CD14-positive monocyte (primary cell): Measurements from ENCODE around the gene RREB1. TPM values are rescaled to one million over a fixed set of nuclear protein-coding genes. Genes with fewer than 3 reads are reported as not detected.

Experiments used
- DNase-seq, 3 donors: peaks; one replicate each; pipeline ENCODE4 v3.0.0-alpha.2; 2011 to 2022
- H2AFZ ChIP-seq: 2 replicates; pipeline ENCODE4 v1.6.0; 2012; ENCODE audit warnings: mild to moderate bottlenecking, low read depth, low read length, inconsistent platforms; ENCODE audit not compliant: insufficient read depth, poor library complexity, severe bottlenecking
- H3K27ac ChIP-seq, 2 donors: 1 replicate in 1 of 2; 2 replicates in 1 of 2; pipeline ENCODE4 v1.5.1; 2012 to 2013; ENCODE audit warnings: low read length in 2 of 2, control low read depth in 1 of 2, inconsistent platforms in 1 of 2, low read depth in 1 of 2, mild to moderate bottlenecking in 1 of 2
- H3K27me3 ChIP-seq, 2 donors: one replicate each; pipeline versions ENCODE4 v1.6.0 to v1.6.1; 2011 to 2013; ENCODE audit warnings: low read length in 2 of 2; ENCODE audit not compliant: control insufficient read depth in 2 of 2, insufficient read depth in 2 of 2
- H3K36me3 ChIP-seq, 2 donors: replicated peaks in 1 of 2; 1 replicate in 1 of 2; 2 replicates in 1 of 2; pipeline versions ENCODE4 v1.5.1 to v1.6.1; 2012 to 2013; ENCODE audit warnings: low read length in 2 of 2, control low read depth in 1 of 2, inconsistent platforms in 1 of 2, mild to moderate bottlenecking in 1 of 2; ENCODE audit not compliant: insufficient read depth in 2 of 2, control insufficient read depth in 1 of 2
- H3K4me1 ChIP-seq, 2 donors: 1 replicate in 1 of 2; 2 replicates in 1 of 2; pipeline versions ENCODE4 v1.5.1 to v1.6.1; 2012 to 2013; ENCODE audit warnings: low read length in 2 of 2, control low read depth in 1 of 2, inconsistent platforms in 1 of 2, mild to moderate bottlenecking in 1 of 2, moderate library complexity in 1 of 2; ENCODE audit not compliant: insufficient read depth in 2 of 2, control insufficient read depth in 1 of 2
- H3K4me2 ChIP-seq: replicated peaks from 2 replicates; pipeline ENCODE3; 2012; ENCODE audit warnings: low read length, moderate library complexity, mild to moderate bottlenecking; ENCODE audit not compliant: poor library complexity, severe bottlenecking; ENCODE audit errors: extremely low read depth
- H3K4me3 ChIP-seq, 3 experiments: fragments of 200-600 bp in 1 of 3; sonication (generic) in 1 of 3; replicated peaks in 1 of 3; 1 replicate in 2 of 3; 2 replicates in 1 of 3; pipeline ENCODE4 v1.5.1; 2011 to 2013; ENCODE audit warnings: low read length in 3 of 3, mild to moderate bottlenecking in 3 of 3, control low read depth in 2 of 3, low read depth in 2 of 3, inconsistent platforms in 1 of 3, moderate library complexity in 1 of 3
- H3K79me2 ChIP-seq: 2 replicates; pipeline ENCODE4 v1.6.0; 2012; ENCODE audit warnings: mild to moderate bottlenecking, control low read depth, inconsistent platforms, low read length, moderate library complexity; ENCODE audit not compliant: insufficient read depth
- H3K9ac ChIP-seq: 2 replicates; pipeline ENCODE4 v1.6.0; 2017; ENCODE audit warnings: low read length, mild to moderate bottlenecking; ENCODE audit not compliant: insufficient read depth, poor library complexity, severe bottlenecking
- H3K9me3 ChIP-seq, 2 donors: replicated peaks in 1 of 2; 1 replicate in 1 of 2; 2 replicates in 1 of 2; pipeline versions ENCODE4 v1.5.1 to v1.6.1; 2012 to 2013; ENCODE audit warnings: low read length in 2 of 2, control low read depth in 1 of 2; ENCODE audit not compliant: control insufficient read depth in 1 of 2, insufficient read depth in 1 of 2
- H4K20me1 ChIP-seq: 2 replicates; pipeline ENCODE4 v1.6.0; 2012; ENCODE audit warnings: mild to moderate bottlenecking, low read length, control low read depth, moderate library complexity; ENCODE audit not compliant: insufficient read depth
- H3K27ac Mint-ChIP-seq, 7 donors: one replicate each; pipeline ENCODE4 v1.8.0; 2020; ENCODE audit warnings: mild to moderate bottlenecking in 7 of 7, mixed read lengths in 7 of 7, moderate library complexity in 6 of 7, inconsistent platforms in 2 of 7
- H3K27me3 Mint-ChIP-seq, 3 donors: one replicate each; pipeline ENCODE4 v1.8.0; 2021 to 2022; ENCODE audit warnings: low read depth in 3 of 3, mild to moderate bottlenecking in 3 of 3, mixed read lengths in 3 of 3, moderate library complexity in 3 of 3, inconsistent platforms in 1 of 3
- H3K36me3 Mint-ChIP-seq, 2 donors: one replicate each; pipeline ENCODE4 v1.8.0; 2020; ENCODE audit warnings: mixed read lengths in 2 of 2, inconsistent platforms in 1 of 2, mild to moderate bottlenecking in 1 of 2
- H3K4me1 Mint-ChIP-seq: one replicate; pipeline ENCODE4 v1.8.0; 2020; ENCODE audit warnings: mild to moderate bottlenecking, mixed read lengths
- H3K4me3 Mint-ChIP-seq, 2 donors: one replicate each; pipeline ENCODE4 v1.8.0; 2020; ENCODE audit warnings: mild to moderate bottlenecking in 2 of 2, mixed read lengths in 2 of 2, moderate library complexity in 1 of 2
- H3K9me3 Mint-ChIP-seq, 7 donors: one replicate each; pipeline ENCODE4 v1.8.0; 2020 to 2022; ENCODE audit warnings: mixed read lengths in 7 of 7, mild to moderate bottlenecking in 6 of 7, moderate library complexity in 6 of 7, inconsistent platforms in 2 of 7
- WGBS: methylation state at CpG from one replicate; pipeline ENCODE4 v1.1.5; 2013; ENCODE audit warnings: missing lambda C conversion rate; ENCODE audit not compliant: insufficient coverage; 5-methylcytosine and 5-hydroxymethylcytosine counted together
- intact Hi-C, 2 donors: fragments of 100-400 bp; cut with micrococcal nuclease; formaldehyde crosslinking; loops; one replicate each; pipeline versions ENCODE4 v1.15.0 to v1.15.1; 2023
- polyA plus RNA-seq, 3 donors: library from polyadenylated mRNA; depleted of rRNA in 1 of 3; unstranded in 2 of 3; stranded (reverse) in 1 of 3; fragments of 300-500 nt in 2 of 3; fragments of >200 nt in 1 of 3; fragmentation: Illumina TruSeq in 2 of 3; gene quantifications; 1 replicate in 2 of 3; 2 replicates in 1 of 3; pipeline ENCODE4 v1.2.3, GENCODE V29; 2012 to 2021
- TF ChIP-seq, protein P1 (sequence below): fragments of 200-600 bp; IDR thresholded peaks from one replicate; pipeline ENCODE4 v1.8.0; 2022; ENCODE audit warnings: antibody characterized with exemption, mild to moderate bottlenecking

The RREB1 gene
- polyA plus RNA-seq, 3 donors, result 2.1 to 15.3 (median 5.6) TPM

DNA sequence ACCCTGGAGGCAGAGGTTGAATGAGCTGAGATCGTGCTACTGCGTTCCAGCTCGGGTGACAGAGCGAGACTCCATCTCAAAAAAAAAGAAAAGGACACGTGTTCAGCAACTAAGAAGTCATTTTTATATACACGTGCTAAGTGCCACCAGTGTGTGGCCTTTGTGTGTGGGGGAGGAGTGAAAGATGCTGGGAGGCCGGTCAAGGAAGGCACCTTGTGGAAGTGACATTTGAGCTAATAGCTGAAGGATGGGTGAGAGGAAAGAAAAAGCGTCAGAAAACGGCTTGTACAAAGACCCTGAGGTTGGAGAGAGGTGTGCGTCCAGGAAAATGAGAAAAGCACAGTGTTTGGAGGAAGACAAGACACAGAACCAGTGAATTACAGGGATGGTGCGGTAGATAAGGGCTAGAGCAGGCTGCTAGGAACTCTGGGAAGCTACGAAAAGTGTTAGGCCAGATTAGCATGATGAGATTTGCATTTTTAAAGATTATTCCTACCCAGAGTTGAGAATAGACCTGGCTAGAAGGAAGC, 11.6 kb downstream of the RREB1 start:
- H3K4me1 ChIP-seq, result peaks cover 8 to 23% of the 10 kb centered on the region in 2 donors
- peaks cover 42% of the 10 kb centered on the region for H3K4me1 Mint-ChIP-seq
- no peak overlapping the region for H3K4me3 ChIP-seq
- H2AFZ ChIP-seq, result no peak overlapping the region
- H3K79me2 ChIP-seq, result peaks cover 100% of the 10 kb centered on the region
- H3K9me3 Mint-ChIP-seq, result no peaks in the 10 kb centered on the region
- peaks cover 100% of the 10 kb centered on the region for H4K20me1 ChIP-seq
- H3K36me3 ChIP-seq, result peaks cover 6 to 23% of the 10 kb centered on the region in 2 donors
- DNase-seq, result no peak
- H3K9ac ChIP-seq, result no peak overlapping the region
- intact Hi-C loops, result no loop called here
- no peak overlapping the region for H3K4me3 Mint-ChIP-seq
- no peaks in the 10 kb centered on the region for H3K9me3 ChIP-seq
- H3K27me3 Mint-ChIP-seq, result no peaks in the 10 kb centered on the region
- H3K27me3 ChIP-seq, result no peaks in the 10 kb centered on the region
- peaks cover 19 to 24% of the 10 kb centered on the region in 2 donors for H3K36me3 Mint-ChIP-seq
- peak overlapping the region in 6 of 7 donors; percentile 4 to 84 (median 28) for H3K27ac Mint-ChIP-seq
- TF ChIP-seq, protein P1, sequence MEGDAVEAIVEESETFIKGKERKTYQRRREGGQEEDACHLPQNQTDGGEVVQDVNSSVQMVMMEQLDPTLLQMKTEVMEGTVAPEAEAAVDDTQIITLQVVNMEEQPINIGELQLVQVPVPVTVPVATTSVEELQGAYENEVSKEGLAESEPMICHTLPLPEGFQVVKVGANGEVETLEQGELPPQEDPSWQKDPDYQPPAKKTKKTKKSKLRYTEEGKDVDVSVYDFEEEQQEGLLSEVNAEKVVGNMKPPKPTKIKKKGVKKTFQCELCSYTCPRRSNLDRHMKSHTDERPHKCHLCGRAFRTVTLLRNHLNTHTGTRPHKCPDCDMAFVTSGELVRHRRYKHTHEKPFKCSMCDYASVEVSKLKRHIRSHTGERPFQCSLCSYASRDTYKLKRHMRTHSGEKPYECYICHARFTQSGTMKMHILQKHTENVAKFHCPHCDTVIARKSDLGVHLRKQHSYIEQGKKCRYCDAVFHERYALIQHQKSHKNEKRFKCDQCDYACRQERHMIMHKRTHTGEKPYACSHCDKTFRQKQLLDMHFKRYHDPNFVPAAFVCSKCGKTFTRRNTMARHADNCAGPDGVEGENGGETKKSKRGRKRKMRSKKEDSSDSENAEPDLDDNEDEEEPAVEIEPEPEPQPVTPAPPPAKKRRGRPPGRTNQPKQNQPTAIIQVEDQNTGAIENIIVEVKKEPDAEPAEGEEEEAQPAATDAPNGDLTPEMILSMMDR, result no peak
- H3K4me2 ChIP-seq, result no peak overlapping the region
- peak overlapping the region in 1 of 2 donors; percentile 51 for H3K27ac ChIP-seq
- WGBS, result 89% methylated on average over 12 of the region's 12 CpGs

DNA sequence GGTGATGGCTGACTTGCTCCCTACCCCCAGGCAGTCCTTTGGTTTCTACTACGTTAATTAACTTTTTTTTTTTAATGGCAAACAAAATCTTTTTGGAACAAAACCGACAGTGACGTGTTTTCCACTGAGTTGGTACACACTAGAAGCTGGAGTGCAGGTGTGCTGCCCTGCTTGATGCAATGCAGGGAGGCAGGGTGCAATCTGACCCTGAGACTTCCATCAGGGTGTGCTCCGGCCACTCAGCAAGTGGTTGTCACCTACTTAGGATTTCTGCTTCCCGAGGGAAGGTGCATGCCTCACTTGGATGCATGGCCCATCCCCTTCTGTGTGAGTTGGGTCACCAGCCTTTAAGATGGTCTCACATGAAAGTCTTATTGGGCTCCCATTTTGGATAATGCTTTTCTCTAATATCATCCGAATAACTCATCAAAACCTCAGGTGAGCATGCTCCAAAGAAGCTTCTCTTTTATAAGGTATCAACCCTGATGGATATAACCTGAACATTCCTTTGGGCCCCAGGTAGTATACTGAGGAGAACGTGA, 14.0 kb downstream of the RREB1 start:
- H3K4me3 Mint-ChIP-seq, result no peak overlapping the region
- H3K36me3 Mint-ChIP-seq, result peaks cover 33 to 34% of the 10 kb centered on the region in 2 donors
- Histone ChIP-seq H3K36me3 (peaks cover 8 to 26% of the 10 kb centered on the region in 2 donors), H3K9me3 (no peaks in the 10 kb centered on the region), H3K79me2 (peaks cover 100% of the 10 kb centered on the region), H3K4me1 (peaks cover 7 to 8% of the 10 kb centered on the region in 2 donors), H3K9ac (no peak overlapping the region), H3K27me3 (no peaks in the 10 kb centered on the region), H3K4me2 (no peak overlapping the region), H2AFZ (no peak overlapping the region), H3K27ac (peak overlapping the region in 1 of 2 donors; percentile 29), H4K20me1 (peaks cover 100% of the 10 kb centered on the region), H3K4me3 (no peak overlapping the region)
- no peaks in the 10 kb centered on the region for H3K9me3 Mint-ChIP-seq
- TF ChIP-seq, protein P1, result no peak
- intact Hi-C loops, result no loop called here
- no peaks in the 10 kb centered on the region for H3K27me3 Mint-ChIP-seq
- peak overlapping the region in 2 of 7 donors; percentile 57 to 66 for H3K27ac Mint-ChIP-seq
- H3K4me1 Mint-ChIP-seq, result peaks cover 39% of the 10 kb centered on the region
- DNase-seq, result no peak
- 100% methylated on average over 4 of the region's 7 CpGs for WGBS
